ENCODE results near the gene CLPX.
"Not testable (repeated sequence)": the region's sequence is repeated elsewhere in the genome, so short reads cannot be mapped to it uniquely, and the experiment has no call there.

Gene CLPX

DNA sequence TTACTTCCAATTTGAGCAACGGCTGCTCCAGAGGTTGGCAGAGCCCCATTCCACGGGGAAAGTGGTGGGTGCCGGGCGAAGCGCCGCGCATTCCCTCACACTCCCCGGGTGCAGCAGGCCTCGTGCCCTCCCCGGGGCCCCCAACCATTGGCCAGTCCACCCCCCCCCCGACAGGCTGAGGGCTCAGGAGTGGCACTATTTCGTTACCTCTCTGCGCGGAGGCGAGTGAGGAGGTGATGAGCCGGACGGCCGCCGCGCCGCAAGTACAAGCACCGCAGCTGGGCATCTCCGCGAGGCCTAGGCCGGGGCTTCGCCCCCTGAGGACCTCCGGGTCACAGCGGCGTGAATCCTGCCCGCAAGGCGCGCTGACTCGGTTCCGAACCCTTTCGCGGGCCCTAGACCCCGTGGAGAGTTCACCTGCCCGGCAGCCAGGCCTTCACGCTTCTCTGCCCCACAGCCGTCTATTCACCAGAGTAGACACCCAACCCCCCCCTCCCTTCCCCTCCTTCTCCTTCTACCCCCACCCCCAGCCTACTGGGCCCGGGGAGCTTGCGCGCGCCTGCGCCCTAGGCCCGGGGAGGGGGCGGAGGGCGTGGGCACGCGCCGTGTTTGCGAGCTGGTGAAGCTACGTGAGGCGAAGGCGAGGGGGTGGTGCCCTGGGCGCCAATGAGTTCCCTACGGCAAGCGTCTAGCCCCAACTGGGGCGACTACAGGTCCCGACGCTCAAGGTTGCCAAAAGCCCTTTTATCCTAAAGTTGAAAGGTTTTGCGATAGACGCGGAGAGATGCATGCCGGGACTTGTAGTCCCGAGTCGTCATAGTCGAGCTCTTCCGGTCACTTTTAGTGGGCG, at the start of gene CLPX:
TSS of gene CLPX (minus strand) at position 475 of the 850 bp plus-strand sequence. CDS start at position 286, 189 bp downstream.
- peak; percentile 99 for DNase-seq

- DNase-seq = no peak
Observed at GRCh38 chr15:65233696-65234095, 48.6 kb upstream of the CLPX start.

DNA sequence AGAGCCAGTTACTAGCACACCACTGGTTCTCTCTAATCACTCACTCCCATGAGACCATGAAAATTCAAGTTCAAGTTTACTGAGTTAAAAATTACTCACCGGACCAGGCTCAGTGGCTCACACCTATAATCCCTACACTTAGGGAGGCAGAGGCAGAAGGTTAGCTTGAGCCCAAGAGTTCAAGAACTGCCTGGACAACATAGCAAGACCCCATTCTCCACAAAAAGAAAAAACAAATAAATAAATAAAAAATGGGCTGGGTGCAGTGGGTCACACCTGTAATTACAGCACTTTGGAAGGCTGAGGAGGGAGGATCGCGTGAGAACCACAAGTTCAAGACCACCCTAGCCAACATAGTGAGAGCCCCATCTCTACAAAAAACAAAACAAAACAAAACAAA, 47.4 kb upstream of the CLPX start:
- DNase-seq = no peak

- no peak for DNase-seq
Observed at GRCh38 chr15:65231306-65231705, 46.2 kb upstream of the CLPX start.

DNA sequence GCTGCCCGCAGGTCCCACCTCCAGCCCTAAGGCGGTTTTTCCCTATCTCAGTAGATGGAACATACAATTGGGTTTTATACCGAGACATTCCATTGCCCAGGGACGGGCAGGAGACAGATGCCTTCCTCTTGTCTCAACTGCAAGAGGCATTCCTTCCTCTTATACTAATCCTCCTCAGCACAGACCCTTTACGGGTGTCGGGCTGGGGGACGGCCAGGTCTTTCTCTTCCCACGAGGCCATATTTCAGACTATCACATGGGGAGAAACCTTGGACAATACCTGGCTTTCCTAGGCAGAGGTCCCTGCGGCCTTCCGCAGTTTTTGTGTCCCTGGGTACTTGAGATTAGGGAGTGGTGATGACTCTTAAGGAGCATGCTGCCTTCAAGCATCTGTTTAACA, 41.8 kb upstream of the CLPX start:
- DNase-seq = not testable (repeated sequence)

DNA sequence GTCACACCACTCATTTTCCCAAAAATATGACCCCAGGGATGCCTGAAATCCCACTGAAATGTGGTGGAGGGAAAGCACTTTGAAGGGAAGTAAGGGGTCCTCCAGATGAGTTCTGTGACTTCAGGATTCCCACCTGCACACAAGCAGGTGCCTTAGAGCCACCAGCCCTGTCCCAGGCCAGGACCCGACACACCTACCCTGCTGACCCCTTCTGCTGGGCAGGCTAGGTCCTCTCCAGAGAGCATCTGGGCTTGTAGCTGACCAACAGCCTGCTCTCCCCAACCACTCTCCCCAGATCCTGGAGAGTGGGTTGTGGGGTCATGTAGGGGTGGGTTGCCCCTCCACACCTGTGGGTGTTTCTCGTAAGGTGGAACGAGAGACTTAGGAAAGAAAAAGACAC, 41.1 kb upstream of the CLPX start:
- DNase-seq = no peak

DNA sequence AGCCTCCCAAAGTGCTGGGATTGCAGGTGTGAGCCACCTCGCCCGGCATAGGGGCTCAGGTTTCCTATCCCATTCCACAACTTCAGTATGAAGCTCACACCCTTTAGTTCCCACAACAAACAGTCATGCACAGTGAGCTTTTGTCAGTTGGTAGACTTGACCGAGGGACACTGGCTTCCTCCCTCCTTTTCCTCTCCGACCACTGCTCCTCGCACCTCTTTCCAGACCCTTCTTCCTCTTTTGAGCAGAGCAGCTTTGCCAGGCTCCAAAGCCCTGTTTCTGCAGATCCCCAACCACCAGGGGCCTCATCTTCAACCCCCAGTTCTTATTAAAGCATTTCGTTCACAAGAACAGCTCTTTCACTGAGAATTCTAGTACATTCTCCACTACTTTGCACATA, 38.9 kb upstream of the CLPX start:
- peak; percentile 44 for DNase-seq

- DNase-seq = no peak
Observed at GRCh38 chr15:65222891-65223290, 37.7 kb upstream of the CLPX start.

- DNase-seq = no peak
Observed at GRCh38 chr15:65221697-65222096, 36.6 kb upstream of the CLPX start.

DNA sequence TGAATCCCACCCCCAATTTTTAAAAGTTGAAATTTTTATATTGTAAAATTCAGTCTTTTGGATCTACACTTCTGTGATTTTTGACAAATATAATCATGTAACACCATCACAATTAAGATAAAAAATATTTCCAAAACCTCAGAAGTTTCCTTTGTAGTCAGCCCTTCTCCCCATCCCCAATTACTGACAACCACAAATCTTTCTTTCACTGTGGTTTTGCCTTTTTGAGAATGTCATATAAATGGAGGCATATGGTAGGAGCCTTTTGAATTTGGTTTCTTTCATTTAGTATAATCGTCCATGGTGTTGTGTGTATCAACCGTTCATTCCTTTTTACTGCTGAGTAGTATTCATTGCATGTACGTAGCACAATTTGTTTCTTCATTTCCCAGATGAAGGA, 34.0 kb upstream of the CLPX start:
- no peak for DNase-seq

DNA sequence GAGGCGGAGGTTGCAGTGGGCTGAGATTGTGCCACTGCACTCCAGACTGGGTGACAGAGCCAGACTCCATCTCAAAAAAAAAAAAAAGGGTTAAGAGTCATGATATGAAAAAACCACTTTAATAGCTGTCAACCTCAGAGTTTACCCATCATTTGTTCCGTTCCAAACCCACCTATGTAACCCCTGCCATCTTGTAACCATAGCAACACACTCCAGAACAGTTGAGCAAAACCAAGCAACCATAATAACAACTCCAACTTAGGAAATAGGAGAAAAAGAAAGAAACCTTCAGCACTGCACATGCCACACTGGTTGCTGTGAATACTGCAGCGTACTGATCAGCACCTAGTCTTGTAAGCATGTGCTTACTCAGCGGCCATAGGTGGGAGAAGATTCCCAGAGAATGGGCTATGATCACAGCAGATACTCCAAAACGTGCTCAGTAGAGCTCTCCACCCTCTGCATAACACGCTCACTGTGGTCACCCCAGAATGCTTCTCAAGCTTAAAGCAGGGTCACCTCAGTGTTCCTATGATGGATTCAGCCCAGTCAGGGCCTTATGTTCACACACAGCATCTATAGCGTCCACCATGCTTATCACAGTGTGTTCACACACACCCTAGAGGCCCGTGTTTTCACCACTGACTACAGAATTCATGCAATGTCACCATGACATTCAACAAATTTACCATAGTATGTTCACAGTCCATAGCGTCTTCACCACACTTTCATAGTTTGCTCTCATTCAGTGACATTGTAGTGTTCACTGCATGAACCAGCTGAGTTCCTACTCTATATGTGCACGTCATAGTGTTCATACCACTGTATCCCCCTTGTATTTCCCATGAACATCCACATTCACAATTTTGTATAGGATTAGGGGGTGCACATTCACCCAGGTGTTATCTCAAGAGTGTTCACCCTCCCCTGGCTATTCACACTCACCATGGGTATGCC, 32.7 kb upstream of the CLPX start:
- DNase-seq = peak; percentile 28

GRCh38 chr15:65215496-65215895, 30.4 kb upstream of the CLPX start:
- DNase-seq = no peak

- DNase-seq = no peak
Observed at GRCh38 chr15:65214010-65214409, 28.9 kb upstream of the CLPX start.

DNA sequence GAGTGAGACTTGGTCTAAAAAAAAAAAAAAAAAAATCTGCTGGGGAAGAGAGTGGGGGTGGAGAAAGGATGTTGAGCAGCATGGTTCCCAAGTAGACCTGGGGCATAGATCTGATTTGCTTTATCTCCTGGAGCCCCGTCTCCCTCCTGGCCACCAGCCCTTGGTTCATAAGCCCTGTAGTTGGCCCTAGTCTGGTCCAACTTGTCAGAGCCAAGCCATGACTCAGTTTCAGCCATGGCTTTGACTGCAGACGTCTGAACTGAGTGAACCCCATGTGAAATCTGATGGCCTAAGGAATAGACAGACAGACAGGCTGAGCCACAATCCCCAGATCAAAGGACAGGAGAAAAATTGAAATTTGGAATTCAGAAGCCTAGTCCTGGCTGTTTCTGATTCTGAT, 28.1 kb upstream of the CLPX start:
- no peak for DNase-seq

GRCh38 chr15:65212097-65212496, 27.0 kb upstream of the CLPX start:
- DNase-seq = peak; percentile 69

DNA sequence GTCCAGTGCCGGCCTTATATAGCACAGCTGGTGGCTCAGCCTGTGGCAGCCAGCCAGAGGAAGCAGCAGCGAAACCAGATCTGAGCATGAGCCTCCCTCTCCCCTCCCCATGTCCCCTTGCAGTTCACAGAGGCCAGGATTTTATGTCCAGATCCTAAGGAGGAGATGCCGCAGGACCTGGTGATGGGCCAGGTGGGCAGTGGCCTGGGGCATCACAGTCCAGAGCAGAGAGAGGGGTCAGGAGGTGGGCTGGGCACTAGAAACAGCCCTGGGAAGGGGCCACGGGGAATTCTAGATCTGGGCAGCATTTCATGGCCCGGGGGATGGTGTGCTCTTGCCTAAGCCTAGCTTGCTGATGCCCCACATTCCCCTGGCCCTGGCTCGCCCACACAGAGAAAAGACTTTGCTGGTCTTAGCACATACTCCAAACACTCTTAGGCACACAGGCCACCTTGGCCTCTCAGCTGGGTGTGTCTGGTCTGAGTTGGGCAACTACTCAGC, 26.4 kb upstream of the CLPX start:
- DNase-seq = no peak

DNA sequence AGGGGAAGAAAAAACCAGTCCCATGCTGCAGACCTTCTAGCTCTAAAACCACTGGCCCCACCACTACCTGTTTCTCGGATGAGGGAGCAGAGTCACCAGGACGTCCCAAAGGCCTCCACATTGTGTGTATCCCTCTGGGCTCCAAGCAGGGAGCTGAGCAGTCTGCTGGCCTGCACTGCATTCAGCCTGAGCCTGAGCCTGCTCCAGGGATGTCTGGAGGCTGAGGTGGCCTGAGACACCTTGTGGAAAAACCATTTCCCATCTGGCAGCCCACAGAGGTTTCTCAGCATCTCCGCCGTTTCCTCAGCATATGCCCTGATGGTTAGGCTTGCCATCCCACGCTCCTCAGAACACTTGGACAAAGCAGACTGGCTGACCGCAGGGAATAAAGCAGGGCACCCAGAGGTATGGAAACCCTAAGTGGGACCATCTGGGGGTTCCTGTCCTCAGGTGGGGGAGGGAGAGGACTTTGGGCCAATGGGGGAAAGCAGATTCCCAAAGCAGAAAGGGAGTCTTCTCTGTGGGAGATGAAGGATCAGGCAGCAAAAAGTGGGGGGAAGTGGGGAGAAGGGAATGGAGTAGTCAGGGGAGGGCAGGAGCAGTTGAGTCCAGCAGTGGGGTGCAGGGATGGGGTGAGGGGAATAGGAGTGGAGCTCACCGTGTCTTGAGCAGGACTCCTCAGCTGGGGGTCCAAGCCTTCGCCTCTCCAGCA, 25.8 kb upstream of the CLPX start, which contains the start of gene CILP:
TSS of gene CILP (minus strand) at position 704 of the 712 bp plus-strand sequence. CDS start 1,718 bp downstream, outside the sequence.
- no peak for DNase-seq

- DNase-seq = no peak
Observed at GRCh38 chr15:65209701-65210643, 24.8 kb upstream of the CLPX start.

- DNase-seq = no peak
Observed at GRCh38 chr15:65208647-65209046, 23.5 kb upstream of the CLPX start.

DNA sequence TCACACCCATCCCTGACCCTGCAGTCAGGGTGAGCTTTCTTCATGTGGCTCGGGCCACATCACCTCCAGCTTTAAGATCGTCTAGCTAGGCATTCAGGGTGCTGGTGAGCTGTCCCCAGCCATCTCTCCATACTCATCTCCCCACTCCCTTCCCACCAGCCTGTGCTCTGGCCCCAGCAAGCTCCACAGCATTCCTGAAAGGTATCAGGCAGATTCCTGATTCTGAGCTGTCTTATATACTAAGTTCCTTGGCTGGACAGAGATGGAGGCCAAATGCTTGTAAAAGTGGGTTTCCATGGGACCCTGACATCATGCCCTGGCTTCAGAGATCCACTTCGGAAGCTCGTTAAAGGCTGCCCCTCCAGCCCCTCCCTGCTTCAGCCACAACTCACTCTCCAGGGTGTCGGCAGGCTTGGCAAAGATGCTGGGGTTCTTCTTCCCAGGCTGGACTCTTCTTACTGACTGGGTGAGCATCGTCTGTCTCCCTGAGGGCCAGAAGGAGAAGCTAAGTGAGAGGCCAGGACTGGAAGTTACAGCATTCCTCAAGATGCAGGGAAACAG, 22.2 kb upstream of the CLPX start:
- DNase-seq = no peak

DNA sequence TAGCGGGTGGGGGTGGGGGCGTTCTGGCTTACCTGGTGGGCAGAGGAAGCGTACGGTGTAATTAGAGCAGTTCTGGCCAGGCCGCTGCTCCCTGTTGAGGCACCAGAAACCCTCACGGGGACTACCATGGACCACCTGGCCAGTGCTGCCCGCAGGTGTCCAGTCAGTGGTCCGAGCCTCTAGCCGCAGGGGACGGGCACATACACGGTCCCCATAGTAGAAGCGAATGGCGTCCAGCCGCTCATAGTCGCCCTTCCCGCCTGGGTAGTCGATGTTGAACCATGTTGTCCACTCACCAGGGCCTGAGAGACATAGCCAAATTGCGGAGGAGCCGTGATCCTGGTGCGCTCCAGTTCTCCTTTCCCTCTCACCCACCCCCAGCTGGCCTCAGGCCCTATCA, 21.6 kb upstream of the CLPX start:
- no peak for DNase-seq

All from hematopoietic multipotent progenitor cell treated with erythropoietin and hydrocortisone succinate and interleukin-3 and kit ligand, for 4 days (in vitro differentiated cells).